HG03442 (cell line): ENCODE data around the gene CA12.

ENCODE experiments used
- ATAC-seq: cut with Tn5 transposase; IDR thresholded peaks from one replicate; pipeline ENCODE4 v1.9.1; 2021; ENCODE audit warnings: mild to moderate bottlenecking, moderate library complexity; ENCODE audit not compliant: unreplicated experiment

The CA12 gene

DNA sequence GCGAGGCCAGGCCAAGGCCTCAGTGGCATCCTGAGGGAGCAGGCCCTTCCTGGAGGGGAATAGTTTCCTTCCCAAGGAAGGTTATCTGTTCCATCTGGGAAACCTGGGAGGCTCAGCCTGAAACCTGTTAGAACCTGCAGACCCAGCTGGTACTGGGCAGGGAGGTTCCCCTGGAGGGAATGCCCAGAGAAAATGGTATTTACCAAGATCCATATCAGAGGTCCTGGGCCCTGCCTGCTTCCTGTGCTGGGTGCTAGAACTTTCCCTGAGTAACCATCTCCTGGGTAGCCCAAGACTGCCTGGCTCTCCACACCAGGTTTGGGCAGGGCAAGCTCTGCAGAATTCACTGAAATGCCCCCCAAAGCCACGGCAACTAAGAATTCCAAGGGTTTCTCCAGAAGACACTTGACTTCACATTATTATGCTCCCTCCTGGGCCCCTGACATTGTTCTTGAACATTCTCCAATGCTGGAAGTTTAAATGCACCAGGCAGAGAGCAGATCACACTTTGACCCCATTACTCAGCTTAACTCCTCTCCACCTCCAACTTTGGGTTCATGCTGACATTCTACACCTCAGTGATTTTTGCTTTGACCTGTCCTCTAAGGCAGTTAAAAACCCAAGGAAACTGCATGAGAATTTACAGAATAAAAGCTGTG is 2.0 kb downstream of the CA12 start:
- no peak for ATAC-seq

DNA sequence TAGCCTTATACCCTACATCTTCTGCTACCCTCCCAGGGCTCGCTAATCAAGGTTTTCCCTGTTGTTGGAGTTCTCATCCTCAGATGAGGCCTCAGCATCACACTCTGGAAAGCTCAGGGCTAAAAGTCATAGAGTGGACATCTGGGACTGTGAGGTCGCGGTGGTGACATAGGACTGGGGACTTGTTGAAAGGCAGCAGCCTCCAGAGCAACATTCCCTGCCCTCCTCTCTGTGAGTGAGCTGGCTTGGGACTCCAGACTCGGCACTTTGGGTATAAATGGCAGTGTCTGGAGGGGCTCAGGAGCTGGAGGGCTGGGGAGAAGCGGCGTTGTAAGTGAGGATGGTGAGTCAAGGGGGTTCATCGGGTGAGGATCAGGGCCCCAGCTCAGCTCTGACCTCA is 2.7 kb downstream of the CA12 start:
- no peak for ATAC-seq

DNA sequence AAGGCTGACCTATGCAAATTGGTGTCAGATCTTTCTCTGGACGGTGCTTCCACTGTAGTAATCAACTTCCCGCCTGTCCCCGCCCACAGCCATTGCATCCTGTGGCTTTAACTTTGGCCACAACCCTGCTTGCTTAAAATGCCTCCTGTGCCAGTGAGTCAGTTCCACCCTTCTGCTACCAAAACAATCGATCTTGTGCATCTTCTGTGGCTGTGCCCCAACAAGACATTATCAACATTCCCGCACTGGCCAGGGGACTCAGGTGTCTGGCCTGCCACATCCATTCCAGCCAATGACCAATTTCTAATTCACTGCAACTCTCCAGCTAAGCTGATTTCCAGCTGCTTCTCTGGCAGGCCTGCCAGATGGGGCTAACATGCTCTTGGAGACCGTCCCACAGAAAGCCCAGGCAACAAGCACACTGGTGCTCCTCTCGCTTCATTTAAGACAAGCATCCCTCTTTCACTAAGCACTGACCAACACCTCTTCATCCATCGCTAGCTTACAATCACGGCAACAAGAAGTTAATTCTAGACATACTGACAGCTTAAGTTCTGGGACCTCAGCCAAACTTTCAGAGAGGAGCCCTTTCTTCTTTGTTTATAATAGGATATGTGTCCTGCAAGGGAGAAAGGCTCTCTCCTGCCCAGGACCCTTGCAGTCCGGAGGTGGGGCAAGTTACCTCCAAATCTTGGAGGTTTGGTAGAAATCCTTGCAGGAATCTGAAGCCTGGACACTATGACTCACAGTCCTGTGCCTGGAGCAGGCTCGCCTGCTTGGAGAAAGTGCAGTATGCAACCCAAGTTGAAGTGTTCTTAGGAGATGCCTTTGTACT is 6.7 kb downstream of the CA12 start:
- no peak for ATAC-seq

DNA sequence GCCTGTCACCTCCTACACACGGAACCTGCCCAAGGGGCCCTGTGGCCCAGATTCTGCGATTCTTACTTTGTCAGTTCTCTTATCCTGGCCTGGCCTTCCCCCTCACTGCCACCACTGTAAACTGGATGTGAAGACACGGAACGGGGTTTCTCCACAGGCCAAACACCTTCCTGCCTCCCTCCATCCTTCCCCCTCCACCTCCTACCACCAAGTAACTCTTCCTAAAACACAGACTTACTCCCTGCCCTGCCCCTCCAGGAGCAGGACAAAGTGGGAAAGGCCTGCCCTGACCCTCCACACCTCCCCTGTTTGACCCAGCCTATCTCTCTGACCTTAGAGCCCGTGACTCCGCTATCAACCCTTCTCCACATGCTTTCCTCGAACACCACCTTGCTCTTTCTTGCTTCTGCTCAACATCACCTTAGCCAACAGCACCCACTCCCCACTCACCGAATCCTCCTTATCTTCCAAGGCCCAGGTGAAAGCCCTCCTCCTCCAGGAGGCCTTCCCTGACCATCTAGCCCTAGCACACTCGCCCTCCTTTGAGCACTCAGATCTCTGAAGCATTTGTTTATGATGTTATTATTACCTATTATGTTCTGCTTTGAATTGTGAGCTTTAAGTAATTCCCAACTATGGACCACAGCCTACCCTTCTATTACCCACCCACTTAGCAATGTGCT is 7.6 kb downstream of the CA12 start:
- ATAC-seq, result no peak

DNA sequence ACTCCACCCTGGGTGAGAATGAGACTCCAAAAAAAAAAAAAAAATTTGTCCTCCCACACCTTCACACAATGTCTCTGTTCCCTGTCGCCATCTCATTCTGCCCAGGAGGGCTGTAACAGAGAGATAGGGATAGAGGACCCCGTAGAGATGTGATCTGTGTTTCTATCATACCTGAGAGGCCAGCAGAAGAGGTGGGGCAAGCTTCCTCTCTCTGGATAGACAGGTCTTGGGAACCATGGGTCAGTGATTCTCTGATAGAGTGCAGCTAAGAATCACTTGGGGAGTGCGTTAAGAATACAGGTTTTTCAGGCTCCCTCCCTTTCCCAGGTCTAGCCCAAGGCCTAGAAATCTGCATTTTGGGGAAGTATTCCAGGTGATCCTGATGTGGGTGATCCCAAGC is 8.3 kb downstream of the CA12 start:
- no peak for ATAC-seq

DNA sequence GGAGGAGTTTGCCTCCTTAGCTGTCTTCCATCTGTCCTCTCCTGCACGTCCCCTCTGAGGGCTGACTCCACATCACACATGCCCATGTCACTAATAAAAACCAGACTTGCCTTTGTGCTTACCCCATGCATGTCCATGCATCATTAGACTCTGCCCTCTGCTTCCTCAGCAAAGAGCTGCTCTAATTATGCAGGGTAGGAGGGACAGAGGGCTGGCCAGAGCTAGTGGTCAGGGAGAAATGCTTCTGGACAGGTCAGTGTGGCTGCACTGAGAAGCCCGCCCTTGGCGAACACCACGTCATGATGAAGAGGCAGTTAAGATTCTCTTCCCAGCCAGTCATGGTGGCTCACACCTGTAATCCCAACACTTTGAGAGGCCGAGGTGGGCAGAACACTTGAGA is 8.9 kb downstream of the CA12 start:
- no peak for ATAC-seq

DNA sequence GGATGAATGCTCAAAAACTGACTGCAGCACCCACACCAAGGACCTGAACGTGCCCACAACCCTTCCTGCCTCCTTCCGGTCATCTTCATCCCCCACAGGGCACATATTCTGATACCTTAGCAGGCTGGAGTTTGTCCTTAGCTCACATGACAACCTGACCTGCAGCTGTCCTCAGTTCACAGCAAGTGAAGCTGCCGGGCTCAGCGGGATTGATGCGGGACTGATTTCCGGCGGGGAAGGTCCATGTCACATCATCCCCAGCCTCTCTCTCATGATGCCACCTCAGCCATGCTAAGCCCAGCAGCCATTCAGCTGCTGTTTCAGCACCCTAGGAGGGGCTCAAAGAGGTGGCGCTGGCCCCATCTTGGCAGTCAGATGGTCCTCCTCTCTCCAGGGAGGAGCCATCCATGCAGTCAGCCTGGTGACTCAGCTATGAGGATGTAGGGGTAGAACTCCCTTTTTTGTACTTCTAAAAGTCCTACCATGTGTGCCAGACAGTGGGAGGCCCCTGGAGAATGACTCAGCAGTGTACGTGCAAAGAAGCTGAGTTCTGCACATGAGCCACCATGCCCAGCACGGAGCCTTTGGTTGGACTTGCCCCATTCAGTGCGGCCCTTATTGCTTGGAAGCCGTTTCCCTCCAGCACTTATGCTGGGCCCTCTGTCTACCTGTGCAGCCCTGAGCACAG is 9.5 kb downstream of the CA12 start:
- ATAC-seq, result no peak

DNA sequence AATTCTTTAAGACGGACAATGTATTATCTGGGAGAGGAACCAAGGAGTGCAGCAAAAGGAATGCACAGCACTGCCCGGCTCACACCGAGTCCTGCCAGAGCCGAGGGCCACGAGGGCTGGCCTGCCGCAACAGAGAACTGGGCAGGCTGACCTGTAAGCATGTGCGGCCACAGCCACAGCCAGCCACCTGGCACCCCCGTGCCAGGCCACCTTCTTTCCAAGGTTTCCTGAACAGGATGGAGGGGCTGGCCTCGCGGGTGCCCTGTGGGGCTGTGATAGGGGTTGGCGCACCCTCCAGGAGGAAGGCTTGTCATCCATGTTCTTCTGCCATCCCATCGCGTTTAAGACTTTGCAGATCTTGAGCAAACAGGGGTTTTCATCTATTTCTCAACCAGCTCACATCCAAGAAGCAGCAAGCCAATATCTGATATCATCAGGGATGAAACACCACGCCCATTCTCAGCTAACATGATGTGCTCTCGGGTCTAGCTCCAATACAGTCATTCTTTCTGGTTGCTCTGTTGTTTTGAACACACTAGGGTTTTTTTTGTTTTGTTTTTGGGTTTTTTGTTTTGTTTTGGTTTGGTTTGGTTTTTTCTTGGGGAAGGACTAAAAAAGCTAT is 10.2 kb downstream of the CA12 start:
- ATAC-seq, result no peak

DNA sequence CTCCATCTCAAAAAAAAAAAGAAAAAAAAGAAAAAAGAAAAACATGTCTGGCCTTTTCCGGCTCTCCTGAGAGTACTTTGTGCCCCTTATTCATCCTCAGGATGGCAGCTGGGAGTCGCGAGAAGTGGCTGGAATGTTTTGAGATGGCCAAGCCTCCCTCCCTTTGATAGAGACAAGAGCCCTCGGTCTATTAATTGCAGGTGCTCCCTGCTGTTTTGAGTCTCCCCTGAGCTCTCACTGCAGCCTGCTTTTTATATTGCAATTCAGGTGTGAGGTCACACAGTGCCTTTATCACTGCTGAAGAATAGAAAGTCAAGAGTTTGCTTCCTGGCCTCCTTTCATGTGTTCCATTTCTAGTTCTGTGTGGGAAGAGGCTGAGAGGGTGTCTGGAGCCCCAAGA is 10.9 kb downstream of the CA12 start:
- ATAC-seq, result no peak

DNA sequence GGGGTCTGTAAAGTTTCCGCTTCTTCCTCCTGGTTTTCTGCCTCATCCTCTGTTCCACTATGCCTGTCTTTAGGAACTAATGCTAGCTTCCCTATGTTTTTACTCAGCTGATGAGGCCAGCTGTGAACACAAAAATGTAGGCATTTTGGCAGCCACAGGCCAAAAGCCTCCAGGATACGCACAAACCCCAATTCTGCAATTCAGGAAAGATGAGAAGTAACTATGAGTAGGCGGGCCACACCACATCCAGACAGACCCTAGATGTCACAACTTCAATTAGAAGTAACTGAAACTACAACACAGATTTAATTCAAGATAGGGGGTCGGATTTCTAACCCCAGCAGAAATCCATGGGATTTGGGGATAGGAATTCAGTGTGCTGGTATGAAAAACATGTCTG is 11.9 kb downstream of the CA12 start:
- no peak for ATAC-seq

DNA sequence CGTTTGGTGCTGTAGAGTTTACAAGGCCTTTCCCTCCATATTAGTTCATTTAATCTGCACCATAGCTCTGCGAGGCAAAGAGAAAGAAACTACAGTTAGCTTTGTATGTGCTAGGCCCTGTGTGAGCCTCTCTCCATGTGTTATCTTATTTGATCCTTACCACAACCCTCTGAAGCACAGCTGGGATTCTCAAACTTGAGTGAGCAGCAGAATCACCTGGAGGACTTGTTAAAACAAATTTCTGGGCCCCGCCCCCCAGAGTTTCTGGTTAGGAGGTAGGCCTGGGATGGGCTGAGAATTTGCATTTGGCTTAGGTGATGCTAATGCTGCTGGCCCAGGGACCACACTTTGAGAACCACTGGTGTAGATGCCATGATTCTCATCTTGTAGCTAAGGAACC is 12.3 kb downstream of the CA12 start:
- no peak for ATAC-seq

DNA sequence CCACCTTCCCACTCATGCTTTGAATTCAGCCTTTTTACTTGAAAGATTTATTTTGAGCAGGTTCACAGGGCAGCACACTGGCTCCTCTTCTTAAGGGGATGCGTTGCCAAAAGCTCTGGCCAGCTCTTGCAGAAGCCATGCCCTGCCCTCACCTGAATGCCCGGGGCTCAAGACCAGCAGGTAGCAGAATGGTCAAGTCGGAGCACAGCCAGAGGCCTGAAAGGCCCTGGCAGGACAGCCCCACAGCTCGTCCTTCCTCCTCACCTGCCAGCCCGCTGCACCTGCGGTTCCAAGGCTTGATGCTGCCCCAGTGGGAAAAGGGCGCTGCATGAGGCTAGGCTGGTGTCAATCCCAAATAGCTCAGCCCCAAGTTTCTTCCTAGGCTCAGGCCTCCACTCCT is 13.1 kb downstream of the CA12 start:
- ATAC-seq, result no peak

DNA sequence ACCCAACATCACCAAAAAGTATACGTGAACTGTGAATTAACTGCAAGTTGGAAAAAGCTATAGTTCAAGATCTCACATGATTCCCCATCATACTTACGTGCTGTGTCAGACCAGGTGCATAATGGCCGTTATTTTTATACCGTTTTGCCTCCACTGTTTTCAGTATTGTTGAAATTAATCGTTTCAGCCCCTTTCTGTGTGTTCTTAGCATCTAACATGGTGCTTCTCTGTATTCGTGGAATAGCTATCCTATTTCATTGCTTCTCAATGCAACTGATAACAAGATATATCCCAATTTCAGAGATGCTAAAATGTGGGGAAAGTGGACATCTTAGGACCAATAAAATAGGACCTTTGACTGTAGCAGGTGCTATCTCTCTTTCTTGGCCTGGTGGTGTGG is 13.7 kb downstream of the CA12 start:
- no peak for ATAC-seq

DNA sequence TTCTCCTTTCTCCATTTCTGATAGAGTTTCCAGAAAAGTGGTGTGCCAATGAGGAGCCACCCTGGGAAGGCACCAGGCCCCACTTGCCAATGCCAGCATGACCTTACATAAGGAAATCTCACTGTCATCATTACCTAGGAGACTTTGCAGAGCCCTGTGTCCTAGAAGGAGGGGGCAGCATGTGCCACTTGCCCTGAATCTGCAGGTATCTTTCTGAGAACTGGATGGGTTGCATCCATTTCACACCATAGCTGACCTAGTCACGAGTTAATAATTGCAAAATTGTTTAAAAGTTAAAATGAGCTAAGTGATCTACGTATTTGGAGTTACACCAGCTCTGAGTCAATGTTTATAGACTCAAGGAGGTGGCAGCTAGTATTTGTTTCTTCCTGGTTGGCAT is 14.3 kb downstream of the CA12 start:
- no peak for ATAC-seq

DNA sequence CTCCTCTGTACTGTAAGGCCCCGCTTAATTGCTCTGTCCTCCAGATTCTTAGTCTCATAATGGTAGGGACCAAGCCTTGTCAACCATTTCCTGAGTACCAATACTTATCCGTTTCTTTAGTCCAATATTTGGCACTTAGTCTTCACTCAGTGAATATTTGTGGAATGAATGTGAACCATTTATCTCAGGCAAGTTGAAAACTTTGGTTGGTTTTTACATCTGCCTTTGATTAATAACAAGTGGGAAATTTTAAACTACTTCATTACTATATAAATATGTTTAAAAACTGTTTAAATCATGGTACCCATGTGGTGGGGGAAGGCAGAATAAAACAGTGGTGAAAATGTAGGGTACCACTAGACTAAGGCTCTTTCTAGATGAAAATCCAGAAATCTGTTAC is 15.2 kb downstream of the CA12 start:
- no peak for ATAC-seq

DNA sequence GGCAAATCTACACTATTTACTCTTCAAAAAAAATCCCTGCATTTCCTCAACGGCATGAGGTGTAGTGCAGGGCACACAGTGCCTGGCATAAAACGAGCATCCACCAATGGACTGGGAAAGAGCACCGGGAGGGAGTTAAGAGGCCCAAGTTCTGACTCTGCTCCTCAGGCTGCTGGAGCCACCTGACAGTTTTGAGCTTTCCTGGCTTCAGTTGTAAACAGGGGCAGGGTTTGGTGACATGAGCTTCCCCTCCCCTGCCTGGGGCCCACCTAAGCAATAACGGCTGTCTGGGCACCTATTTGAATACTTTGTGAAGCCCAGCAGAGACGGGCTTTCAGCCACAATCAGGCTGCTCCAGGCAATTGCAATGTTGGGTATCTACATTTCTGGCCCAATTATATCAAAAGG is 16.4 kb downstream of the CA12 start:
- no peak for ATAC-seq

DNA sequence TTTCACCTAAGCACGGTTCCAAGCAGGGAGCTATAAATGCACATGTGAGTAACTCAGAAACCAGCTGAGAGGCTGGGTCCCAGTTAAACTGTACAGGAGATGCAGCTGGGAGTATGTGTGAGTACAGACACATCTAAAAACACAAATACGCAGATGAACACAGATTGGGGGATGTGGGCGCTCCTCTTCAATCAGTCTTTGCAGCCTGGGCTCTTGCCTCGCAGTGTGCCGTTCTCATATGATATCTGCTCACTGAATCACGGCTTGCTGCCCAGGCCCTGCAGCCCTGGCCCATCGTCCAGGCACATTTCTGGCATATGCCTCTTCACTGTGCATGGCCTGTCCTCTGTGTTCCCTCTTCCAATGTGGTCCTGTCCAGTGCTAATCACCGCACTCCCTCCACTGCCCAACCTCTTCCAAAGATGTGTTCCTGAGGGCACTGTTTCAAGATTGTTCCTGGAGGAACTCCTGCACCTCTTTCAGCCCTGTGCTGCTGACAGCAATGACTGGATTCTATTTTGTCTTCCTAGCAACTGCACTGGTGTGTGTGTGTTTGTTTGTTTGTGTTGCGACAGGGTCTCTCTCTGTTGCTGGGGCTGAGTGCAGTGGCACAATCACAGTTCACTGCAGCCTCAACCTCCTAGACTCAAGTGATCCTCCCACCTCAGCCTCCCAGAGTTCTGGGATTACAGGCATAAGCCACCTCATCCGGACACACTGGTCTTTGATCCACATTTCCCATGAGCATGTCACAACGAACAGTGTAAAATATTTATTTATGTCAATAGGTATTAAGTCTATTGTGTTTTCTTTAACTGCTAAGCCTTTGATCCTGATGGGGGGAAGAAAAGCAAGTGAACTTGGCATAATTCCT is 17.0 kb downstream of the CA12 start:
- ATAC-seq, result no peak

DNA sequence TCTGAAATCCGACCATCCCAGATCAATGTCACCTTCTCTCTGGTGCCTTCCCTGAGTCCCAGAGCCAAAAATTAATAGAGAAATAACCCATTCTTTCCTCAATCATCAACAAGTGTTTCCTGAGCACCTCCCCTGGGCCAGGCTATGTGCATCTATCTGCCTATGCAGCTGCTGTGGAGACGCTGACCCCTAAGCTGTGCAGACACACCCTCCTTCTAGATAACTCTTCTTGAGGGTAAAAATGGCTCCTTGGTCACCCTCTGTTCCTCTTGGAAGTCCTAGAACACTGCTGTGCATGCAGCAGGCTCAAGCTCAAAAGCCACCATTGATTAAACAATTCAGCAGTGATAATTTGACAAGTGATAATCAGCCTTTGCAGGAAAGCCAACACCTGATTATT is 18.4 kb downstream of the CA12 start:
- no peak for ATAC-seq

DNA sequence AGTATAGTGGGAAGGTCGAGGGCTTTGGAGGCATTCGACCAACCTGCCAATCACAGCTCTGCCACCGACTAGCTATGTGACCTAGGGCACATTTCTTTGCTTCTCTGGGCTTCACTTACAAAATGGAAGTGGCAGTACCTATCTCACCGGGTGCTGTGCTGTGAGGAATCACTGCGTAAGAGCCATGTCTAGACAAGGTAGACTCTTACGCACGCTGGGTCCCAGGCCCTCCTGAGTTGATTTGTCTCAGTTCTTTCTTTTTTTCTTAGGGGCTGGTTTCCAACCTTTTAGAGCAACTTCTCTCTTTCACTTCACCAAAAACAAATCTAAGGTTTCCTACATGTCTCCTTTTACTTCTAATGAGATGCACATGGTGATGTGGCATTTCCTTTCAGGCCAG is 18.8 kb downstream of the CA12 start:
- ATAC-seq, result no peak

DNA sequence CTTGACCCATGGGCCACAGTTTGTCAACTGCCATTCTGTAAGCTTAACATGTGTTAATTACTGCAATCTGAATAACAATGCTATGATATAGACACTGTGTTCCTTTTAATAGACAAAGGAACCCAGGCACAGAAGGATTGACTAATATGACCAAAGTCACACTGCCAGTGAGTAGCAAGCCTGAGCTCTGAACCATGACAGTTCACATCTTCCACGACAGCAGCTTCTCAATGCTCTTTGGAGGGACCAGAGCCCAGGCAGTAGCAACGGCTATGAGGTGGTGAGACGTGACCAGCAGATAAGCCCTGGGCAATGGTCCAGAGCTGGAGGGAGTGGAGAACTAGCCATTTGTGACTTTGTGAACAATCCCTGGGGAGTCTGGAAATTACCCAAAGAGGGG is 19.4 kb downstream of the CA12 start:
- ATAC-seq, result no peak
